ENCODE data around the gene PDE10A.

DNA sequence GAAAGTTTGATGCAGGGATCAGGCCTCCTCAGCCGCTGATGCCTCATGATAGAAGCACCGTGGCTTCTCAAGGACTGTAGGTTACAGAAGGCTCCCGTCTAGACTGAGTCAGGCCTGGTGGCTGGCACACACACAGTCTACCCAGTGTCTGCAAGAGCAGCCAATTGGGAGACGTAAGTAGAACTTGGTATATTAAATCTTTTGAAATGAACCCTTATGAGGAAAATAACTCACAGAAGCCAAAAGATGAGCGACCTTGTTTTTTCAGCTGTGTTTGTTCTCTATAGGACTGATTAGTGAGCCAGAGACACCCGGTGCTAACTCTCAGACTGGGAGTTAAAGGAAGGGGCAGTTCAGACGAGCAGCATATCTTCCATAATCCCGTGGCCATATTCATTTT lies 5.9 kb upstream of the PDE10A start:
- TF ChIP-seq ZNF597 (CRISPR knock-in tag; IDR thresholded peaks at IDR 0.05) (no peak), GABPB1 (CRISPR knock-in tag; IDR thresholded peaks at IDR 0.05) (no peak), NR2F2 (IDR thresholded peaks at IDR 0.05; ENCODE audit: borderline replicate concordance, low read depth) (no peak), ZNF274 (CRISPR knock-in tag; IDR thresholded peaks at IDR 0.05) (no peak), ZKSCAN1 (IDR thresholded peaks at IDR 0.05; ENCODE audit: low read length) (no peak), SMARCE1 (IDR thresholded peaks at IDR 0.05; ENCODE audit: borderline replicate concordance) (no peak), ATF7-NPFF (CRISPR knock-in tag; IDR thresholded peaks at IDR 0.05; ENCODE audit: low read depth) (no peak), TIGD3 (CRISPR knock-in tag; IDR thresholded peaks at IDR 0.05; ENCODE audit: borderline replicate concordance) (no peak), KIAA2018 (CRISPR knock-in tag; IDR thresholded peaks at IDR 0.05; ENCODE audit: borderline replicate concordance) (no peak), ARHGAP35 (CRISPR knock-in tag; IDR thresholded peaks at IDR 0.05; ENCODE audit: borderline replicate concordance) (no peak), HCFC1 (IDR thresholded peaks at IDR 0.05; ENCODE audit: low read depth, low read length) (no peak)
- TF ChIP-seq, protein P1, sequence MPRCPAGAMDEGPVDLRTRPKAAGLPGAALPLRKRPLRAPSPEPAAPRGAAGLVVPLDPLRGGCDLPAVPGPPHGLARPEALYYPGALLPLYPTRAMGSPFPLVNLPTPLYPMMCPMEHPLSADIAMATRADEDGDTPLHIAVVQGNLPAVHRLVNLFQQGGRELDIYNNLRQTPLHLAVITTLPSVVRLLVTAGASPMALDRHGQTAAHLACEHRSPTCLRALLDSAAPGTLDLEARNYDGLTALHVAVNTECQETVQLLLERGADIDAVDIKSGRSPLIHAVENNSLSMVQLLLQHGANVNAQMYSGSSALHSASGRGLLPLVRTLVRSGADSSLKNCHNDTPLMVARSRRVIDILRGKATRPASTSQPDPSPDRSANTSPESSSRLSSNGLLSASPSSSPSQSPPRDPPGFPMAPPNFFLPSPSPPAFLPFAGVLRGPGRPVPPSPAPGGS (CRISPR knock-in tag; IDR thresholded peaks at IDR 0.05) = no peak
- TF ChIP-seq, protein P2, sequence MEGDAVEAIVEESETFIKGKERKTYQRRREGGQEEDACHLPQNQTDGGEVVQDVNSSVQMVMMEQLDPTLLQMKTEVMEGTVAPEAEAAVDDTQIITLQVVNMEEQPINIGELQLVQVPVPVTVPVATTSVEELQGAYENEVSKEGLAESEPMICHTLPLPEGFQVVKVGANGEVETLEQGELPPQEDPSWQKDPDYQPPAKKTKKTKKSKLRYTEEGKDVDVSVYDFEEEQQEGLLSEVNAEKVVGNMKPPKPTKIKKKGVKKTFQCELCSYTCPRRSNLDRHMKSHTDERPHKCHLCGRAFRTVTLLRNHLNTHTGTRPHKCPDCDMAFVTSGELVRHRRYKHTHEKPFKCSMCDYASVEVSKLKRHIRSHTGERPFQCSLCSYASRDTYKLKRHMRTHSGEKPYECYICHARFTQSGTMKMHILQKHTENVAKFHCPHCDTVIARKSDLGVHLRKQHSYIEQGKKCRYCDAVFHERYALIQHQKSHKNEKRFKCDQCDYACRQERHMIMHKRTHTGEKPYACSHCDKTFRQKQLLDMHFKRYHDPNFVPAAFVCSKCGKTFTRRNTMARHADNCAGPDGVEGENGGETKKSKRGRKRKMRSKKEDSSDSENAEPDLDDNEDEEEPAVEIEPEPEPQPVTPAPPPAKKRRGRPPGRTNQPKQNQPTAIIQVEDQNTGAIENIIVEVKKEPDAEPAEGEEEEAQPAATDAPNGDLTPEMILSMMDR (CRISPR knock-in tag; IDR thresholded peaks at IDR 0.05) = no peak
- TF ChIP-seq, protein P3, sequence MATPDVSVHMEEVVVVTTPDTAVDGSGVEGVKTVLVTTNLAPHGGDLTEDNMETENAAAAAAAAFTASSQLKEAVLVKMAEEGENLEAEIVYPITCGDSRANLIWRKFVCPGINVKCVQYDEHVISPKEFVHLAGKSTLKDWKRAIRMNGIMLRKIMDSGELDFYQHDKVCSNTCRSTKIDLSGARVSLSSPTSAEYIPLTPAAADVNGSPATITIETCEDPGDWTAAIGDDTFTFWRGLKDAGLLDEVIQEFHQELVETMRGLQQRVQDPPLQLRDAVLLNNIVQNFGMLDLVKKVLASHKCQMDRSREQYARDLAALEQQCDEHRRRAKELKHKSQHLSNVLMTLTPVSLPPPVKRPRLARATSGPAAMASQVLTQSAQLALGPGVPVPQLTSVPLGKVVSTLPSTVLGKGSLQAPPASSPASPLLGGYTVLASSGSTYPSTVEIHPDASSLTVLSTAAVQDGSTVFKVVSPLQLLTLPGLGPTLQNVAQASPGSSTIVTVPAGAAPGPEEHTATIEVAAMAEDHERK (CRISPR knock-in tag; IDR thresholded peaks at IDR 0.05; ENCODE audit: low read depth) = no peak

Measured in HepG2 (cell line).